ENCODE results near the gene PCGF1.

GRCh38 chr2:74481961-74482800, 25.3 kb downstream of the PCGF1 start:
- no peak for TF ChIP-seq ATF3 (IDR thresholded peaks at IDR 0.05)
- TF ChIP-seq, protein P1, sequence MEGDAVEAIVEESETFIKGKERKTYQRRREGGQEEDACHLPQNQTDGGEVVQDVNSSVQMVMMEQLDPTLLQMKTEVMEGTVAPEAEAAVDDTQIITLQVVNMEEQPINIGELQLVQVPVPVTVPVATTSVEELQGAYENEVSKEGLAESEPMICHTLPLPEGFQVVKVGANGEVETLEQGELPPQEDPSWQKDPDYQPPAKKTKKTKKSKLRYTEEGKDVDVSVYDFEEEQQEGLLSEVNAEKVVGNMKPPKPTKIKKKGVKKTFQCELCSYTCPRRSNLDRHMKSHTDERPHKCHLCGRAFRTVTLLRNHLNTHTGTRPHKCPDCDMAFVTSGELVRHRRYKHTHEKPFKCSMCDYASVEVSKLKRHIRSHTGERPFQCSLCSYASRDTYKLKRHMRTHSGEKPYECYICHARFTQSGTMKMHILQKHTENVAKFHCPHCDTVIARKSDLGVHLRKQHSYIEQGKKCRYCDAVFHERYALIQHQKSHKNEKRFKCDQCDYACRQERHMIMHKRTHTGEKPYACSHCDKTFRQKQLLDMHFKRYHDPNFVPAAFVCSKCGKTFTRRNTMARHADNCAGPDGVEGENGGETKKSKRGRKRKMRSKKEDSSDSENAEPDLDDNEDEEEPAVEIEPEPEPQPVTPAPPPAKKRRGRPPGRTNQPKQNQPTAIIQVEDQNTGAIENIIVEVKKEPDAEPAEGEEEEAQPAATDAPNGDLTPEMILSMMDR (IDR thresholded peaks at IDR 0.05; ENCODE audit: low read depth, low read length, missing input control): no peak
- TF ChIP-seq GABPA (IDR thresholded peaks at IDR 0.05 in 1 of 2, conservative IDR thresholded peaks at IDR 0.05 in 1 of 2): no peak
- no peak for TF ChIP-seq JUND (IDR thresholded peaks at IDR 0.05)
- no peak for TF ChIP-seq YY1 (IDR thresholded peaks at IDR 0.05)
- no peak for TF ChIP-seq FOXA1 (IDR thresholded peaks at IDR 0.05)
- TF ChIP-seq SP1 (IDR thresholded peaks at IDR 0.05): no peak
- no peak for TF ChIP-seq RAD21 (IDR thresholded peaks at IDR 0.05)
- TF ChIP-seq TAF1 (conservative IDR thresholded peaks at IDR 0.05): no peak
- TF ChIP-seq EGR1 (IDR thresholded peaks at IDR 0.05; ENCODE audit: low read depth in 2 of 2): no peak
- TF ChIP-seq, protein P2, sequence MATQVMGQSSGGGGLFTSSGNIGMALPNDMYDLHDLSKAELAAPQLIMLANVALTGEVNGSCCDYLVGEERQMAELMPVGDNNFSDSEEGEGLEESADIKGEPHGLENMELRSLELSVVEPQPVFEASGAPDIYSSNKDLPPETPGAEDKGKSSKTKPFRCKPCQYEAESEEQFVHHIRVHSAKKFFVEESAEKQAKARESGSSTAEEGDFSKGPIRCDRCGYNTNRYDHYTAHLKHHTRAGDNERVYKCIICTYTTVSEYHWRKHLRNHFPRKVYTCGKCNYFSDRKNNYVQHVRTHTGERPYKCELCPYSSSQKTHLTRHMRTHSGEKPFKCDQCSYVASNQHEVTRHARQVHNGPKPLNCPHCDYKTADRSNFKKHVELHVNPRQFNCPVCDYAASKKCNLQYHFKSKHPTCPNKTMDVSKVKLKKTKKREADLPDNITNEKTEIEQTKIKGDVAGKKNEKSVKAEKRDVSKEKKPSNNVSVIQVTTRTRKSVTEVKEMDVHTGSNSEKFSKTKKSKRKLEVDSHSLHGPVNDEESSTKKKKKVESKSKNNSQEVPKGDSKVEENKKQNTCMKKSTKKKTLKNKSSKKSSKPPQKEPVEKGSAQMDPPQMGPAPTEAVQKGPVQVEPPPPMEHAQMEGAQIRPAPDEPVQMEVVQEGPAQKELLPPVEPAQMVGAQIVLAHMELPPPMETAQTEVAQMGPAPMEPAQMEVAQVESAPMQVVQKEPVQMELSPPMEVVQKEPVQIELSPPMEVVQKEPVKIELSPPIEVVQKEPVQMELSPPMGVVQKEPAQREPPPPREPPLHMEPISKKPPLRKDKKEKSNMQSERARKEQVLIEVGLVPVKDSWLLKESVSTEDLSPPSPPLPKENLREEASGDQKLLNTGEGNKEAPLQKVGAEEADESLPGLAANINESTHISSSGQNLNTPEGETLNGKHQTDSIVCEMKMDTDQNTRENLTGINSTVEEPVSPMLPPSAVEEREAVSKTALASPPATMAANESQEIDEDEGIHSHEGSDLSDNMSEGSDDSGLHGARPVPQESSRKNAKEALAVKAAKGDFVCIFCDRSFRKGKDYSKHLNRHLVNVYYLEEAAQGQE (IDR thresholded peaks at IDR 0.05): no peak
